Endothelial cell of umbilical vein (primary cell): Measurements from ENCODE around the gene CRABP1. TPM values are rescaled to one million over a fixed set of nuclear protein-coding genes. Genes with fewer than 3 reads are reported as not detected.

ENCODE experiments used
- Bru-seq: library from RNA; stranded (reverse); fragments of 400-500 nt; gene quantifications from one replicate; lab custom pipeline; 2021; lab: Mats Ljungman, UMichigan
- BruChase-seq, 2 experiments: library from RNA; stranded (reverse); fragments of 400-500 nt; gene quantifications; one replicate each; lab custom pipeline; 2021; lab: Mats Ljungman, UMichigan
- BruUV-seq: library from RNA; stranded (reverse); fragments of 400-500 nt; replicated peaks from 2 replicates; lab custom pipeline; 2021; lab: Mats Ljungman, UMichigan
- CTCF ChIA-PET: fragments of 300-600, 350-600 bp; sonication (Branson Sonifier 250); formaldehyde crosslinking; loops from one replicate; lab custom pipeline; 2021; ENCODE audit warnings: antibody characterized with exemption, inconsistent platforms; lab: Charles Lee
- POLR2A ChIA-PET: fragments of 300-600, 350-600 bp; sonication (Branson Sonifier 250); formaldehyde crosslinking; loops from one replicate; lab custom pipeline; 2021; ENCODE audit warnings: antibody characterized with exemption, inconsistent platforms; lab: Charles Lee
- DNase-seq: peaks from one replicate; pipeline ENCODE4 v3.0.0-alpha.2; 2011; ENCODE audit warnings: low read depth, low spot score
- FAIRE-seq: peaks from 2 replicates; lab custom pipeline; 2011; peaks lifted over from hg19 to GRCh38; lab: Jason Lieb, UNC
- H2AFZ ChIP-seq: 2 replicates; pipeline ENCODE4 v1.6.0; 2012; ENCODE audit warnings: low read depth, low read length, control low read depth, inconsistent platforms
- H3K27ac ChIP-seq: 2 replicates; pipeline ENCODE4 v1.5.1; 2011; ENCODE audit warnings: low read depth, mild to moderate bottlenecking, control low read depth, low read length, moderate library complexity; ENCODE audit not compliant: insufficient read depth
- H3K27me3 ChIP-seq, 2 experiments: 2 replicates each; pipeline versions ENCODE4 v1.6.0 to v1.6.1; 2011; ENCODE audit warnings: low read length in 2 of 2, mixed read lengths in 1 of 2; ENCODE audit not compliant: control insufficient read depth in 2 of 2, insufficient read depth in 2 of 2
- H3K36me3 ChIP-seq, 2 experiments: 2 replicates in 1 of 2; 3 replicates in 1 of 2; pipeline ENCODE4 v1.5.1; 2011; ENCODE audit warnings: low read length in 2 of 2, mild to moderate bottlenecking in 1 of 2, moderate library complexity in 1 of 2; ENCODE audit not compliant: control insufficient read depth in 2 of 2, insufficient read depth in 2 of 2; ENCODE audit errors: extremely low read depth in 1 of 2
- H3K4me1 ChIP-seq: 3 replicates; pipeline ENCODE4 v1.5.1; 2011; ENCODE audit warnings: mild to moderate bottlenecking, low read length; ENCODE audit not compliant: control insufficient read depth, insufficient read depth; ENCODE audit errors: extremely low read depth
- H3K4me2 ChIP-seq: 2 replicates; pipeline ENCODE4 v1.6.1; 2011; ENCODE audit warnings: low read length, control low read depth, mixed read lengths; ENCODE audit not compliant: insufficient read depth
- H3K4me3 ChIP-seq, 3 experiments: fragments of 200-600 bp in 1 of 3; sonication (generic), shearing (Covaris generic) in 1 of 3; replicated peaks in 1 of 3; 2 replicates each; pipeline ENCODE4 v1.5.1; 2011 to 2016; ENCODE audit warnings: control low read depth in 3 of 3, low read length in 3 of 3, mild to moderate bottlenecking in 2 of 3, inconsistent platforms in 1 of 3, low read depth in 1 of 3, moderate library complexity in 1 of 3; ENCODE audit not compliant: insufficient read depth in 1 of 3
- H3K79me2 ChIP-seq: 2 replicates; pipeline ENCODE4 v1.6.0; 2012; ENCODE audit warnings: low read length, inconsistent platforms; ENCODE audit not compliant: control insufficient read depth, insufficient read depth
- H3K9ac ChIP-seq: replicated peaks from 2 replicates; pipeline ENCODE3; 2011; ENCODE audit warnings: low read length, control low read depth; ENCODE audit not compliant: insufficient read depth; ENCODE audit errors: extremely low read depth
- H3K9me1 ChIP-seq: replicated peaks from 3 replicates; pipeline ENCODE4 v1.6.0; 2011; ENCODE audit warnings: mild to moderate bottlenecking, low read length; ENCODE audit not compliant: control insufficient read depth, insufficient read depth; ENCODE audit errors: extremely low read depth
- H3K9me3 ChIP-seq: replicated peaks from 2 replicates; pipeline ENCODE4 v1.5.1; 2012; ENCODE audit warnings: low read length, inconsistent platforms; ENCODE audit not compliant: control insufficient read depth, insufficient read depth
- H4K20me1 ChIP-seq: replicated peaks from 2 replicates; pipeline ENCODE3; 2011; ENCODE audit warnings: mild to moderate bottlenecking, low read length; ENCODE audit not compliant: control insufficient read depth, insufficient read depth; ENCODE audit errors: extremely low read depth
- EZH2 ChIP-seq: IDR thresholded peaks from 2 replicates; pipeline ENCODE4 v1.6.1; 2012; ENCODE audit warnings: borderline replicate concordance, low read depth, mild to moderate bottlenecking, moderate library complexity, low read length, inconsistent platforms; ENCODE audit not compliant: severe bottlenecking
- FOS ChIP-seq: IDR thresholded peaks from 2 replicates; pipeline ENCODE4 v1.6.1; 2011; ENCODE audit warnings: mild to moderate bottlenecking, low read length, moderate library complexity, borderline replicate concordance; ENCODE audit not compliant: insufficient read depth
- GATA2 ChIP-seq: IDR thresholded peaks from 2 replicates; pipeline ENCODE4 v1.7.0; 2011; ENCODE audit warnings: low read depth, mild to moderate bottlenecking, moderate library complexity, mixed read lengths, low read length; ENCODE audit not compliant: insufficient read length, insufficient read depth
- POLR2A ChIP-seq: IDR thresholded peaks from 2 replicates; pipeline ENCODE4 v1.6.1; 2012; ENCODE audit warnings: low read depth, mild to moderate bottlenecking, control low read depth, low read length
- POLR2AphosphoS5 ChIP-seq: IDR thresholded peaks from 2 replicates; pipeline ENCODE4 v1.6.1; 2012; ENCODE audit warnings: low read depth, mild to moderate bottlenecking, control low read depth, low read length, moderate library complexity; ENCODE audit not compliant: insufficient read depth
- dilution Hi-C: fragments of 300-500 bp; cut with MboI; formaldehyde crosslinking; loops from one replicate; pipeline ENCODE4 v1.15.0; 2019; ENCODE audit warnings: low sequenced_read_pairs; ENCODE audit not compliant: extremely low pct_ligation_motif_present
- intact Hi-C: fragments of 100-400 bp; cut with micrococcal nuclease; formaldehyde crosslinking; loops from one replicate; pipeline ENCODE4 v1.10.0; 2022
- long read RNA-seq: library from polyadenylated mRNA; stranded (forward); transcript quantifications from one replicate; pipeline ENCODE4 v2.0.0, GENCODE V29; 2021
- polyA minus RNA-seq, 3 experiments: library from RNA; depleted of rRNA, polyadenylated mRNA; stranded (reverse); fragments of >200 nt; gene quantifications; 1 replicate in 1 of 3; 2 replicates in 2 of 3; pipeline ENCODE4 v1.2.3, GENCODE V29; 2011
- polyA plus RNA-seq, 4 experiments: library from polyadenylated mRNA; depleted of rRNA in 3 of 4; stranded (reverse) in 3 of 4; unstranded in 1 of 4; fragments of >200 nt; gene quantifications; 2 replicates each; pipeline versions ENCODE4 v1.2.1 to v1.2.3, GENCODE V29; 2011 to 2012; ENCODE audit warnings: missing spikeins in 1 of 4
- total RNA-seq: library from RNA; stranded (reverse); gene quantifications from 2 replicates; pipeline ENCODE4 v1.2.3, GENCODE V29; 2021
- TF ChIP-seq, protein P1 (sequence below): IDR thresholded peaks from 2 replicates; pipeline ENCODE4 v1.6.1; 2011; ENCODE audit not compliant: insufficient read depth, insufficient read length
- TF ChIP-seq, protein P2 (sequence below), 2 donors: IDR thresholded peaks; 1 replicate in 1 of 2; 2 replicates in 1 of 2; pipeline ENCODE4 v1.5.1; 2011; ENCODE audit warnings: low read length in 2 of 2, mild to moderate bottlenecking in 2 of 2, moderate library complexity in 2 of 2, control low read depth in 1 of 2, inconsistent platforms in 1 of 2, low read depth in 1 of 2; ENCODE audit not compliant: insufficient read depth in 1 of 2; ENCODE audit errors: extremely low read depth in 1 of 2

Gene CRABP1
- not detected in 2 replicates for total RNA-seq
- polyA plus RNA-seq = 0.11 TPM in 1 of 2 replicates, not detected in the other
- not detected in 2 replicates for polyA plus RNA-seq (2011; cell fraction: cytosol; rRNA removed)
- not detected in 2 replicates for polyA plus RNA-seq (2011; cell fraction: nucleus; rRNA removed)
- 0.24 TPM in 1 of 2 replicates, not detected in the other for polyA plus RNA-seq (2012)
- polyA minus RNA-seq = not detected in 2 replicates
- polyA minus RNA-seq (2011; cell fraction: cytosol; rRNA and poly(A)+ RNA removed) = not detected
- not detected in 2 replicates for polyA minus RNA-seq (2011; cell fraction: nucleus; rRNA and poly(A)+ RNA removed)
- Bru-seq, nascent RNA = not detected
- not detected for BruChase-seq, experiment 1, labeled RNA remaining after a 6-hour chase
- BruChase-seq, experiment 2, labeled RNA remaining after a 2-hour chase = not detected
- long read RNA-seq = 0 reads

DNA sequence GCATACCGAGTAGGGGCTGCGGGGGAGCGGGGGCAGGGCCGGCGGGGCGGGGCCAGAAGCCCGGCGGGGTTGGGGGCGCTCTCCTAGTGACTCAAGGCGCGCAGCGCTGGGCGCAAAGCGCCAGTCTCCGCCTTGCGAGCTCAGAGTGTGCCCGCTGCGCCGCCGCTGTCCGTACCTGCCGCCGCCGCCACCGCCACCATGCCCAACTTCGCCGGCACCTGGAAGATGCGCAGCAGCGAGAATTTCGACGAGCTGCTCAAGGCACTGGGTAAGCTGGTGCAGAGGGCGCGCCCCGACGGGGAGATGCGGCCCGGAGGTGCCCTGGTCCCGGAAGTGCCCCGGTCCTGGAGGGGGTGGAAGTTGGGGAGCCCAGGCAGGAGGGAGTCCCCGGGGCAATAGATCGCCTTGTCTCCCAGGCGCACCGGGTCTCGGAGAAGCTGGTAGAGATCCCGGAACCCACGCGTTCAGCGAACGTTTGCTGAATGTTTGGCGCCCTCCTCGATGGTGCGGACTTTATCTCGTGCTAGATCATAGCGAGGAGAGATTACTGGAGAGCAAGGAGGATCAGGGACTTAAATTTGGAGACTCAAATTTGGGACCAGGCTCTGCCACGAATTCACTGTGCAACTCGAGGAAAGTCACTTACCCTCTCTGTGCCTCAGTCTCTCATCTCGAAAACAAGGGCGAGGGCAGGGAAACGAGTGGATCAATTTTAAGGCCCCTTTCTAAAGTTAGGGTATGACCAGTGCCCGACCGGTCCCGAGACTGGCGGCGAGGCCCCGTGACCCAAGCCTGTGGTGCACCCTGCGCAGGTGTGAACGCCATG lies at the start of gene CRABP1:
Gene CRABP1 (plus strand): TSS at position 123 of the 826 bp plus-strand sequence. CDS start 76 bp downstream, at position 199.
- FAIRE-seq (no peak), DNase-seq (no peak)
- no peak within 1 kb of the TSS for H2AFZ ChIP-seq
- ChIA-PET POLR2A (no interaction called here), CTCF (no interaction called here)
- no peaks in the 10 kb centered on the region for H3K9me3 ChIP-seq
- no peak within 1 kb of the TSS for H3K9ac ChIP-seq
- no peak for TF ChIP-seq GATA2
- no peak for TF ChIP-seq EZH2
- no peak for TF ChIP-seq FOS
- no peak for TF ChIP-seq POLR2AphosphoS5
- TF ChIP-seq, protein P1, sequence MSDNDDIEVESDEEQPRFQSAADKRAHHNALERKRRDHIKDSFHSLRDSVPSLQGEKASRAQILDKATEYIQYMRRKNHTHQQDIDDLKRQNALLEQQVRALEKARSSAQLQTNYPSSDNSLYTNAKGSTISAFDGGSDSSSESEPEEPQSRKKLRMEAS = no peak
- TF ChIP-seq, protein P2, sequence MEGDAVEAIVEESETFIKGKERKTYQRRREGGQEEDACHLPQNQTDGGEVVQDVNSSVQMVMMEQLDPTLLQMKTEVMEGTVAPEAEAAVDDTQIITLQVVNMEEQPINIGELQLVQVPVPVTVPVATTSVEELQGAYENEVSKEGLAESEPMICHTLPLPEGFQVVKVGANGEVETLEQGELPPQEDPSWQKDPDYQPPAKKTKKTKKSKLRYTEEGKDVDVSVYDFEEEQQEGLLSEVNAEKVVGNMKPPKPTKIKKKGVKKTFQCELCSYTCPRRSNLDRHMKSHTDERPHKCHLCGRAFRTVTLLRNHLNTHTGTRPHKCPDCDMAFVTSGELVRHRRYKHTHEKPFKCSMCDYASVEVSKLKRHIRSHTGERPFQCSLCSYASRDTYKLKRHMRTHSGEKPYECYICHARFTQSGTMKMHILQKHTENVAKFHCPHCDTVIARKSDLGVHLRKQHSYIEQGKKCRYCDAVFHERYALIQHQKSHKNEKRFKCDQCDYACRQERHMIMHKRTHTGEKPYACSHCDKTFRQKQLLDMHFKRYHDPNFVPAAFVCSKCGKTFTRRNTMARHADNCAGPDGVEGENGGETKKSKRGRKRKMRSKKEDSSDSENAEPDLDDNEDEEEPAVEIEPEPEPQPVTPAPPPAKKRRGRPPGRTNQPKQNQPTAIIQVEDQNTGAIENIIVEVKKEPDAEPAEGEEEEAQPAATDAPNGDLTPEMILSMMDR (IDR thresholded peaks at IDR 0.05; ENCODE audit: extremely low read depth in 1 of 2, insufficient read depth in 1 of 2, low read depth in 1 of 2, low read length in 2 of 2) = no peak
- no peak for TF ChIP-seq POLR2A
- H3K4me1 ChIP-seq = peaks cover 3% of the 10 kb centered on the region
- no peak within 1 kb of the TSS for H3K4me2 ChIP-seq
- H3K79me2 ChIP-seq = no peaks in the 10 kb centered on the region
- intact Hi-C loops = no loop called here
- H3K4me3 ChIP-seq = no peak within 1 kb of the TSS
- no peaks in the 10 kb centered on the region for H3K36me3 ChIP-seq
- peaks cover 51 to 58% of the 10 kb centered on the region in 2 experiments for H3K27me3 ChIP-seq
- BruUV-seq = no TSS peak
- no peaks in the 10 kb centered on the region for H4K20me1 ChIP-seq
- dilution Hi-C loops = no loop called here
- H3K27ac ChIP-seq = no peak within 1 kb of the TSS
- no peaks in the 10 kb centered on the region for H3K9me1 ChIP-seq
